Endothelial cell of umbilical vein (primary cell): ENCODE measurements around the gene ZNF26. TPM values are rescaled to one million over a fixed set of nuclear protein-coding genes. Genes with fewer than 3 reads are reported as not detected.

Experiments used
- BruUV-seq: library from RNA; stranded (reverse); fragments of 400-500 nt; replicated peaks from 2 replicates; lab custom pipeline; 2021; lab: Mats Ljungman, UMichigan
- CTCF ChIA-PET: fragments of 300-600, 350-600 bp; sonication (Branson Sonifier 250); formaldehyde crosslinking; loops from one replicate; lab custom pipeline; 2021; ENCODE audit warnings: antibody characterized with exemption, inconsistent platforms; lab: Charles Lee
- POLR2A ChIA-PET: fragments of 300-600, 350-600 bp; sonication (Branson Sonifier 250); formaldehyde crosslinking; loops from one replicate; lab custom pipeline; 2021; ENCODE audit warnings: antibody characterized with exemption, inconsistent platforms; lab: Charles Lee
- DNase-seq: peaks from one replicate; pipeline ENCODE4 v3.0.0-alpha.2; 2011; ENCODE audit warnings: low read depth, low spot score
- FAIRE-seq: peaks from 2 replicates; lab custom pipeline; 2011; peaks lifted over from hg19 to GRCh38; lab: Jason Lieb, UNC
- H2AFZ ChIP-seq: 2 replicates; pipeline ENCODE4 v1.6.0; 2012; ENCODE audit warnings: low read depth, low read length, control low read depth, inconsistent platforms
- H3K27ac ChIP-seq: 2 replicates; pipeline ENCODE4 v1.5.1; 2011; ENCODE audit warnings: low read depth, mild to moderate bottlenecking, control low read depth, low read length, moderate library complexity; ENCODE audit not compliant: insufficient read depth
- H3K27me3 ChIP-seq, 2 experiments: 2 replicates each; pipeline versions ENCODE4 v1.6.0 to v1.6.1; 2011; ENCODE audit warnings: low read length in 2 of 2, mixed read lengths in 1 of 2; ENCODE audit not compliant: control insufficient read depth in 2 of 2, insufficient read depth in 2 of 2
- H3K36me3 ChIP-seq, 2 experiments: 2 replicates in 1 of 2; 3 replicates in 1 of 2; pipeline ENCODE4 v1.5.1; 2011; ENCODE audit warnings: low read length in 2 of 2, mild to moderate bottlenecking in 1 of 2, moderate library complexity in 1 of 2; ENCODE audit not compliant: control insufficient read depth in 2 of 2, insufficient read depth in 2 of 2; ENCODE audit errors: extremely low read depth in 1 of 2
- H3K4me1 ChIP-seq: 3 replicates; pipeline ENCODE4 v1.5.1; 2011; ENCODE audit warnings: mild to moderate bottlenecking, low read length; ENCODE audit not compliant: control insufficient read depth, insufficient read depth; ENCODE audit errors: extremely low read depth
- H3K4me2 ChIP-seq: 2 replicates; pipeline ENCODE4 v1.6.1; 2011; ENCODE audit warnings: low read length, control low read depth, mixed read lengths; ENCODE audit not compliant: insufficient read depth
- H3K4me3 ChIP-seq, 3 experiments: fragments of 200-600 bp in 1 of 3; sonication (generic), shearing (Covaris generic) in 1 of 3; replicated peaks in 1 of 3; 2 replicates each; pipeline ENCODE4 v1.5.1; 2011 to 2016; ENCODE audit warnings: control low read depth in 3 of 3, low read length in 3 of 3, mild to moderate bottlenecking in 2 of 3, inconsistent platforms in 1 of 3, low read depth in 1 of 3, moderate library complexity in 1 of 3; ENCODE audit not compliant: insufficient read depth in 1 of 3
- H3K79me2 ChIP-seq: 2 replicates; pipeline ENCODE4 v1.6.0; 2012; ENCODE audit warnings: low read length, inconsistent platforms; ENCODE audit not compliant: control insufficient read depth, insufficient read depth
- H3K9ac ChIP-seq: replicated peaks from 2 replicates; pipeline ENCODE3; 2011; ENCODE audit warnings: low read length, control low read depth; ENCODE audit not compliant: insufficient read depth; ENCODE audit errors: extremely low read depth
- H3K9me1 ChIP-seq: replicated peaks from 3 replicates; pipeline ENCODE4 v1.6.0; 2011; ENCODE audit warnings: mild to moderate bottlenecking, low read length; ENCODE audit not compliant: control insufficient read depth, insufficient read depth; ENCODE audit errors: extremely low read depth
- H3K9me3 ChIP-seq: replicated peaks from 2 replicates; pipeline ENCODE4 v1.5.1; 2012; ENCODE audit warnings: low read length, inconsistent platforms; ENCODE audit not compliant: control insufficient read depth, insufficient read depth
- H4K20me1 ChIP-seq: replicated peaks from 2 replicates; pipeline ENCODE3; 2011; ENCODE audit warnings: mild to moderate bottlenecking, low read length; ENCODE audit not compliant: control insufficient read depth, insufficient read depth; ENCODE audit errors: extremely low read depth
- EZH2 ChIP-seq: IDR thresholded peaks from 2 replicates; pipeline ENCODE4 v1.6.1; 2012; ENCODE audit warnings: borderline replicate concordance, low read depth, mild to moderate bottlenecking, moderate library complexity, low read length, inconsistent platforms; ENCODE audit not compliant: severe bottlenecking
- FOS ChIP-seq: IDR thresholded peaks from 2 replicates; pipeline ENCODE4 v1.6.1; 2011; ENCODE audit warnings: mild to moderate bottlenecking, low read length, moderate library complexity, borderline replicate concordance; ENCODE audit not compliant: insufficient read depth
- GATA2 ChIP-seq: IDR thresholded peaks from 2 replicates; pipeline ENCODE4 v1.7.0; 2011; ENCODE audit warnings: low read depth, mild to moderate bottlenecking, moderate library complexity, mixed read lengths, low read length; ENCODE audit not compliant: insufficient read length, insufficient read depth
- JUN ChIP-seq: IDR thresholded peaks from 2 replicates; pipeline ENCODE4 v1.6.1; 2011; ENCODE audit warnings: borderline replicate concordance, low read depth; ENCODE audit not compliant: insufficient read length, insufficient read depth
- MYC ChIP-seq: IDR thresholded peaks from one replicate; pipeline ENCODE4 v1.6.1; 2011; ENCODE audit warnings: mild to moderate bottlenecking, low read depth, low read length
- POLR2A ChIP-seq: IDR thresholded peaks from 2 replicates; pipeline ENCODE4 v1.6.1; 2012; ENCODE audit warnings: low read depth, mild to moderate bottlenecking, control low read depth, low read length
- POLR2AphosphoS5 ChIP-seq: IDR thresholded peaks from 2 replicates; pipeline ENCODE4 v1.6.1; 2012; ENCODE audit warnings: low read depth, mild to moderate bottlenecking, control low read depth, low read length, moderate library complexity; ENCODE audit not compliant: insufficient read depth
- dilution Hi-C: fragments of 300-500 bp; cut with MboI; formaldehyde crosslinking; loops from one replicate; pipeline ENCODE4 v1.15.0; 2019; ENCODE audit warnings: low sequenced_read_pairs; ENCODE audit not compliant: extremely low pct_ligation_motif_present
- intact Hi-C: fragments of 100-400 bp; cut with micrococcal nuclease; formaldehyde crosslinking; loops from one replicate; pipeline ENCODE4 v1.10.0; 2022
- polyA plus RNA-seq, 4 experiments: library from polyadenylated mRNA; depleted of rRNA in 3 of 4; stranded (reverse) in 3 of 4; unstranded in 1 of 4; fragments of >200 nt; gene quantifications; 2 replicates each; pipeline versions ENCODE4 v1.2.1 to v1.2.3, GENCODE V29; 2011 to 2012; ENCODE audit warnings: missing spikeins in 1 of 4
- total RNA-seq: library from RNA; stranded (reverse); gene quantifications from 2 replicates; pipeline ENCODE4 v1.2.3, GENCODE V29; 2021
- TF ChIP-seq, protein P1 (sequence below), 2 donors: IDR thresholded peaks; 1 replicate in 1 of 2; 2 replicates in 1 of 2; pipeline ENCODE4 v1.5.1; 2011; ENCODE audit warnings: low read length in 2 of 2, mild to moderate bottlenecking in 2 of 2, moderate library complexity in 2 of 2, control low read depth in 1 of 2, inconsistent platforms in 1 of 2, low read depth in 1 of 2; ENCODE audit not compliant: insufficient read depth in 1 of 2; ENCODE audit errors: extremely low read depth in 1 of 2
- TF ChIP-seq, protein P2 (sequence below): IDR thresholded peaks from 2 replicates; pipeline ENCODE4 v1.6.1; 2011; ENCODE audit not compliant: insufficient read depth, insufficient read length

Gene ZNF26
- total and polyA plus RNA-seq, 2 donors (not counting 3 experiments of a cell fraction or from before 2014, with no cell fraction given), result 5.9 to 11.1 TPM

DNA sequence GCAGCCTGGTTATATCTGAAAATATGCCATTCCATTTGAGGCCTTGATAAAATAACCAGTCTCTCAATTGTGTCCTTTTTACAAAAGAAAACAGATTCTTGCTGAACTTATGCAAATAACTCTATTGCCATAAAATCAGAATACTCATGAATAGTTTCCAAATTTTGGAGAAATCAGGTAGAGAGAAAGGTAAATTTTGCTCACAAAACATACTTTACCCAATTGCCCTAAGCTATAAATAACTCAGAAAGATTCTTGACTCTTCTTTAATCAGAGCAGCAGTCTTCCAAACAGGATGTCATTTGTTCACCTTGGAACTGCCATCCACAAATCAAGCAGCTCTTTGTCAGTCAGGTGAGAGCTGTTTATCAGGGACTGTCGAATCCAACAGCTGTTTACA, 12.6 kb downstream of the ZNF26 start:
- H3K27me3 ChIP-seq, result no peaks in the 10 kb centered on the region
- ChIA-PET CTCF (interaction anchor here (1.2 kb wide), 1 partner anchor 12 kb away, joined by 3 read pairs; no protein-coding TSS in a partner anchor), POLR2A (no interaction called here)
- dilution Hi-C loops (no loop called here), intact Hi-C loops (no loop called here)
- no peak overlapping the region for H2AFZ ChIP-seq
- H4K20me1 ChIP-seq, result no peaks in the 10 kb centered on the region
- no peaks in the 10 kb centered on the region for H3K36me3 ChIP-seq
- FAIRE-seq (no peak), DNase-seq (no peak)
- no peak overlapping the region for H3K9ac ChIP-seq
- H3K4me1 ChIP-seq, result no peaks in the 10 kb centered on the region
- no peak overlapping the region for H3K27ac ChIP-seq
- TF ChIP-seq POLR2AphosphoS5 (no peak), POLR2A (no peak), MYC (no peak), GATA2 (no peak), EZH2 (no peak), JUN (no peak), FOS (no peak)
- TF ChIP-seq, protein P1, sequence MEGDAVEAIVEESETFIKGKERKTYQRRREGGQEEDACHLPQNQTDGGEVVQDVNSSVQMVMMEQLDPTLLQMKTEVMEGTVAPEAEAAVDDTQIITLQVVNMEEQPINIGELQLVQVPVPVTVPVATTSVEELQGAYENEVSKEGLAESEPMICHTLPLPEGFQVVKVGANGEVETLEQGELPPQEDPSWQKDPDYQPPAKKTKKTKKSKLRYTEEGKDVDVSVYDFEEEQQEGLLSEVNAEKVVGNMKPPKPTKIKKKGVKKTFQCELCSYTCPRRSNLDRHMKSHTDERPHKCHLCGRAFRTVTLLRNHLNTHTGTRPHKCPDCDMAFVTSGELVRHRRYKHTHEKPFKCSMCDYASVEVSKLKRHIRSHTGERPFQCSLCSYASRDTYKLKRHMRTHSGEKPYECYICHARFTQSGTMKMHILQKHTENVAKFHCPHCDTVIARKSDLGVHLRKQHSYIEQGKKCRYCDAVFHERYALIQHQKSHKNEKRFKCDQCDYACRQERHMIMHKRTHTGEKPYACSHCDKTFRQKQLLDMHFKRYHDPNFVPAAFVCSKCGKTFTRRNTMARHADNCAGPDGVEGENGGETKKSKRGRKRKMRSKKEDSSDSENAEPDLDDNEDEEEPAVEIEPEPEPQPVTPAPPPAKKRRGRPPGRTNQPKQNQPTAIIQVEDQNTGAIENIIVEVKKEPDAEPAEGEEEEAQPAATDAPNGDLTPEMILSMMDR (IDR thresholded peaks at IDR 0.05; ENCODE audit: extremely low read depth in 1 of 2, insufficient read depth in 1 of 2, low read depth in 1 of 2, low read length in 2 of 2), result no peak
- TF ChIP-seq, protein P2, sequence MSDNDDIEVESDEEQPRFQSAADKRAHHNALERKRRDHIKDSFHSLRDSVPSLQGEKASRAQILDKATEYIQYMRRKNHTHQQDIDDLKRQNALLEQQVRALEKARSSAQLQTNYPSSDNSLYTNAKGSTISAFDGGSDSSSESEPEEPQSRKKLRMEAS, result no peak
- no TSS peak for BruUV-seq
- H3K9me1 ChIP-seq, result no peaks in the 10 kb centered on the region
- H3K79me2 ChIP-seq, result peaks cover 18% of the 10 kb centered on the region
- H3K4me3 ChIP-seq, result no peak overlapping the region
- no peak overlapping the region for H3K4me2 ChIP-seq
- peaks cover 7% of the 10 kb centered on the region for H3K9me3 ChIP-seq
